Tongue (tissue), 2 donors: ENCODE results near the gene PHOX2A. TPM values are rescaled to one million over a fixed set of nuclear protein-coding genes. Genes with fewer than 3 reads are reported as not detected.

ENCODE experiments used
- DNase-seq: peaks from one replicate; pipeline ENCODE4 v3.0.0-alpha.2; 2015
- total RNA-seq: library from RNA; depleted of rRNA; stranded (reverse); fragments of >200 nt; gene quantifications from one replicate; pipeline ENCODE4 v1.2.3, GENCODE V29; 2014

PHOX2A gene
- total RNA-seq, 1 donor from 2014 or later, result not detected

GRCh38 chr11:72247584-72247983 is 3.6 kb upstream of the PHOX2A start:
- no peak for DNase-seq

- no peak for DNase-seq
These were observed 1.4 kb upstream of the PHOX2A start for GRCh38 chr11:72245263-72245816.

GRCh38 chr11:72244361-72245262 is 636 bp upstream of the PHOX2A start:
- peak; percentile 19 for DNase-seq

GRCh38 chr11:72243173-72244059 is 560 bp downstream of the PHOX2A start:
- no peak for DNase-seq

- DNase-seq, result no peak
These were observed 1.8 kb downstream of the PHOX2A start for GRCh38 chr11:72242141-72242540.

- no peak for DNase-seq
These were observed 2.6 kb downstream of the PHOX2A start for GRCh38 chr11:72241291-72241781.

- peak; percentile 29 for DNase-seq
These were observed 3.3 kb downstream of the PHOX2A start for GRCh38 chr11:72240461-72241290.

- DNase-seq, result peak; percentile 58
These were observed 4.0 kb downstream of the PHOX2A start for GRCh38 chr11:72239849-72240460.

- peak; percentile 59 for DNase-seq
These were observed 4.6 kb downstream of the PHOX2A start for GRCh38 chr11:72239313-72239848.

- DNase-seq, result no peak
These were observed 5.3 kb downstream of the PHOX2A start for GRCh38 chr11:72238492-72239312.

GRCh38 chr11:72238040-72238450 is 5.9 kb downstream of the PHOX2A start:
- peak; percentile 72 for DNase-seq

GRCh38 chr11:72237112-72237931 is 6.7 kb downstream of the PHOX2A start:
- no peak for DNase-seq

- no peak for DNase-seq
These were observed 7.2 kb downstream of the PHOX2A start for GRCh38 chr11:72236774-72237111.

GRCh38 chr11:72236083-72236697 is 7.8 kb downstream of the PHOX2A start:
- no peak for DNase-seq

- DNase-seq, result no peak
These were observed 8.5 kb downstream of the PHOX2A start for GRCh38 chr11:72235351-72236057.

GRCh38 chr11:72234920-72235319 is 9.1 kb downstream of the PHOX2A start:
- DNase-seq, result no peak

- DNase-seq, result no peak
These were observed 9.5 kb downstream of the PHOX2A start for GRCh38 chr11:72234514-72234830.
